Neutrophil (primary cell): Measurements from ENCODE around the gene HS6ST3.
A peak's percentile ranks its signal among the peaks of the same experiment; 100 is the strongest.

Experiments used
- H3K27ac ChIP-seq: fragments of 200-600 bp; sonication (generic); 2 replicates; pipeline ENCODE4 v1.5.1; 2016; ENCODE audit warnings: mild to moderate bottlenecking, moderate library complexity
- H3K27me3 ChIP-seq: fragments of 200-600 bp; sonication (generic); 2 replicates; pipeline ENCODE4 v1.6.0; 2016; ENCODE audit warnings: mild to moderate bottlenecking
- H3K36me3 ChIP-seq: fragments of 200-600 bp; sonication (generic); 2 replicates; pipeline ENCODE4 v1.5.1; 2017
- H3K4me1 ChIP-seq, 2 experiments: fragments of 200-600 bp in 1 of 2; sonication (generic) in 1 of 2; 1 replicate in 1 of 2; 2 replicates in 1 of 2; pipeline versions ENCODE4 v1.5.1 to v1.6.1; 2013 to 2016; ENCODE audit warnings: low read depth in 1 of 2, low read length in 1 of 2, mild to moderate bottlenecking in 1 of 2, moderate library complexity in 1 of 2; ENCODE audit not compliant: control insufficient read depth in 1 of 2, insufficient read depth in 1 of 2
- H3K4me3 ChIP-seq, 2 experiments: fragments of 200-600 bp in 1 of 2; sonication (generic) in 1 of 2; 1 replicate in 1 of 2; 2 replicates in 1 of 2; pipeline ENCODE4 v1.5.1; 2013 to 2016; ENCODE audit warnings: low read depth in 1 of 2, low read length in 1 of 2, mild to moderate bottlenecking in 1 of 2, moderate library complexity in 1 of 2
- H3K9me3 ChIP-seq: fragments of 200-600 bp; sonication (generic); 2 replicates; pipeline ENCODE4 v1.5.1; 2016
- CTCF ChIP-seq: fragments of 200-600 bp; sonication (generic); IDR thresholded peaks from 2 replicates; pipeline ENCODE4 v1.5.1; 2016; ENCODE audit warnings: antibody characterized with exemption

Gene HS6ST3

GRCh38 chr13:96214824-96215445, 125.0 kb downstream of the HS6ST3 start:
- Histone ChIP-seq H3K9me3 (no peaks in the 10 kb centered on the region), H3K4me3 (no peak overlapping the region), H3K27ac (no peak overlapping the region), H3K36me3 (no peaks in the 10 kb centered on the region), H3K27me3 (no peaks in the 10 kb centered on the region), H3K4me1 (peaks cover 24 to 28% of the 10 kb centered on the region in 2 experiments)
- no peak for TF ChIP-seq CTCF

GRCh38 chr13:96216543-96216942, 126.6 kb downstream of the HS6ST3 start:
- H3K36me3 ChIP-seq, result no peaks in the 10 kb centered on the region
- peaks cover 27 to 34% of the 10 kb centered on the region in 2 experiments for H3K4me1 ChIP-seq
- H3K9me3 ChIP-seq, result no peaks in the 10 kb centered on the region
- no peak overlapping the region for H3K27ac ChIP-seq
- no peak overlapping the region for H3K4me3 ChIP-seq
- no peak for TF ChIP-seq CTCF
- H3K27me3 ChIP-seq, result no peaks in the 10 kb centered on the region

- Histone ChIP-seq H3K27me3 (no peaks in the 10 kb centered on the region), H3K36me3 (no peaks in the 10 kb centered on the region), H3K27ac (no peak overlapping the region), H3K4me3 (no peak overlapping the region), H3K9me3 (no peaks in the 10 kb centered on the region), H3K4me1 (peaks cover 34 to 48% of the 10 kb centered on the region in 2 experiments)
- TF ChIP-seq CTCF, result no peak
Measured at GRCh38 chr13:96218475-96218874, 128.6 kb downstream of the HS6ST3 start.

- H3K27ac ChIP-seq, result peak overlapping the region; percentile 32
- no peaks in the 10 kb centered on the region for H3K9me3 ChIP-seq
- TF ChIP-seq CTCF, result no peak
- H3K36me3 ChIP-seq, result no peaks in the 10 kb centered on the region
- no peaks in the 10 kb centered on the region for H3K27me3 ChIP-seq
- H3K4me3 ChIP-seq, result no peak overlapping the region
- peaks cover 38 to 53% of the 10 kb centered on the region in 2 experiments for H3K4me1 ChIP-seq
Measured at GRCh38 chr13:96221471-96221870, 131.6 kb downstream of the HS6ST3 start.

GRCh38 chr13:96223231-96223630, 133.3 kb downstream of the HS6ST3 start:
- Histone ChIP-seq H3K27me3 (no peaks in the 10 kb centered on the region), H3K4me1 (peaks cover 38 to 51% of the 10 kb centered on the region in 2 experiments), H3K36me3 (no peaks in the 10 kb centered on the region), H3K4me3 (no peak overlapping the region), H3K9me3 (no peaks in the 10 kb centered on the region), H3K27ac (no peak overlapping the region)
- no peak for TF ChIP-seq CTCF

- Histone ChIP-seq H3K4me1 (no peaks in the 10 kb centered on the region), H3K4me3 (no peak overlapping the region), H3K27me3 (peaks cover 5% of the 10 kb centered on the region), H3K27ac (no peak overlapping the region), H3K36me3 (no peaks in the 10 kb centered on the region), H3K9me3 (no peaks in the 10 kb centered on the region)
- TF ChIP-seq CTCF, result no peak
Measured at GRCh38 chr13:96229356-96229755, 139.4 kb downstream of the HS6ST3 start.
